ENCODE results near the gene CBLL1.

DNA sequence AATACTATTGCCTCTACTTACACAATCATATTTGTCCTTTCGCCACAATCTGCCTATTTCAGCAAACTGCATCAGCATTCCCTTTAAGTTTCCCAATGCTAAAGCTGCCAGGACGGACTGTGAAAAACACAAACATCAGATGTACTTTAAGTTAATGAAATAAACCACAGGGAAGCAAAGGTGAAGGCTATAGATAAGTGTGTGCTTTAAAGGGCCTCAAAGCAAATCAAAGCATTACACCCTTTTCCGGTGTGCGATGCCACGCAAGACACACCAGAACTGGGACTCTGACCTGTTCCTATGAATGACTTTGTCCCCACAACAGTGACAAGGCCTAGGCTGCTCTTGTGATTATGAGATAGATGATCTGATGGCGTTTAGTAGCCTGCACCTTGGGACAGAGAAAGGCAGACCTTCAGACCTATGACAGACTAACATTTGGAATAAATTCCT is 35.7 kb downstream of the CBLL1 start:
- no peak for TF ChIP-seq POLR2A (IDR thresholded peaks at IDR 0.05; ENCODE audit: low read depth, low read length)
- TF ChIP-seq CTCF (conservative IDR thresholded peaks at IDR 0.05; ENCODE audit: low read depth, low read length), result no peak
- no peak for TF ChIP-seq MAZ (IDR thresholded peaks at IDR 0.05; ENCODE audit: borderline replicate concordance, low read depth, low read length)
- no peak for TF ChIP-seq MAFK (IDR thresholded peaks at IDR 0.05; ENCODE audit: low read depth, low read length)
- no peak for TF ChIP-seq CHD1 (IDR thresholded peaks at IDR 0.05; ENCODE audit: low read depth, low read length)
- TF ChIP-seq RFX5 (IDR thresholded peaks at IDR 0.05; ENCODE audit: low read depth, low read length), result no peak
- no peak for TF ChIP-seq BHLHE40 (IDR thresholded peaks at IDR 0.05; ENCODE audit: low read depth, low read length)
- TF ChIP-seq CEBPB (IDR thresholded peaks at IDR 0.05; ENCODE audit: low read depth, low read length), result no peak
- TF ChIP-seq, protein P1, sequence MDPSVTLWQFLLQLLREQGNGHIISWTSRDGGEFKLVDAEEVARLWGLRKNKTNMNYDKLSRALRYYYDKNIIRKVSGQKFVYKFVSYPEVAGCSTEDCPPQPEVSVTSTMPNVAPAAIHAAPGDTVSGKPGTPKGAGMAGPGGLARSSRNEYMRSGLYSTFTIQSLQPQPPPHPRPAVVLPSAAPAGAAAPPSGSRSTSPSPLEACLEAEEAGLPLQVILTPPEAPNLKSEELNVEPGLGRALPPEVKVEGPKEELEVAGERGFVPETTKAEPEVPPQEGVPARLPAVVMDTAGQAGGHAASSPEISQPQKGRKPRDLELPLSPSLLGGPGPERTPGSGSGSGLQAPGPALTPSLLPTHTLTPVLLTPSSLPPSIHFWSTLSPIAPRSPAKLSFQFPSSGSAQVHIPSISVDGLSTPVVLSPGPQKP (IDR thresholded peaks at IDR 0.05; ENCODE audit: borderline replicate concordance, low read depth, low read length), result no peak
- TF ChIP-seq MXI1 (IDR thresholded peaks at IDR 0.05; ENCODE audit: borderline replicate concordance, low read depth, low read length), result no peak
- TF ChIP-seq SMC3 (IDR thresholded peaks at IDR 0.05; ENCODE audit: low read depth, low read length), result no peak
- TF ChIP-seq FOS (IDR thresholded peaks at IDR 0.05; ENCODE audit: low read depth, low read length), result no peak
- no peak for TF ChIP-seq RAD21 (IDR thresholded peaks at IDR 0.05; ENCODE audit: low read length)

Data from IMR-90 (cell line).